SJCRH30 (cell line): ENCODE results near the gene ADARB2. TPM values are rescaled to one million over a fixed set of nuclear protein-coding genes. Genes with fewer than 3 reads are reported as not detected.

Experiments
- DNase-seq, 2 experiments: peaks; one replicate each; pipeline ENCODE4 v3.0.0-alpha.2; 2015 to 2020
- H3K27ac ChIP-seq: fragments of 250-450 bp; sonication (Bioruptor Pico); 2 replicates; pipeline ENCODE4 v1.5.1; 2020; ENCODE audit warnings: mild to moderate bottlenecking, moderate library complexity
- H3K27me3 ChIP-seq: fragments of 250-450 bp; sonication (Bioruptor Pico); 2 replicates; pipeline ENCODE4 v1.5.1; 2020; ENCODE audit warnings: mild to moderate bottlenecking, moderate library complexity
- H3K36me3 ChIP-seq: fragments of 250-450 bp; sonication (Bioruptor Pico); 2 replicates; pipeline ENCODE4 v1.5.1; 2020; ENCODE audit warnings: mild to moderate bottlenecking, moderate library complexity
- H3K4me1 ChIP-seq: fragments of 250-450 bp; sonication (Bioruptor Pico); 2 replicates; pipeline ENCODE4 v1.5.1; 2020; ENCODE audit warnings: mild to moderate bottlenecking, moderate library complexity
- H3K4me3 ChIP-seq: fragments of 250-450 bp; sonication (Bioruptor Pico); 2 replicates; pipeline ENCODE4 v1.5.1; 2020; ENCODE audit warnings: mild to moderate bottlenecking, moderate library complexity
- H3K9me3 ChIP-seq: fragments of 250-450 bp; sonication (Bioruptor Pico); replicated peaks from 2 replicates; pipeline ENCODE4 v1.5.1; 2020; ENCODE audit warnings: mild to moderate bottlenecking, moderate library complexity
- total RNA-seq: library from RNA; depleted of rRNA; stranded (reverse); fragments of >200 nt; shearing (Covaris generic); gene quantifications from 2 replicates; pipeline ENCODE4 v1.2.3, GENCODE V29; 2014

Gene ADARB2
- total RNA-seq, 1 experiment from 2014 or later, result not detected

DNA sequence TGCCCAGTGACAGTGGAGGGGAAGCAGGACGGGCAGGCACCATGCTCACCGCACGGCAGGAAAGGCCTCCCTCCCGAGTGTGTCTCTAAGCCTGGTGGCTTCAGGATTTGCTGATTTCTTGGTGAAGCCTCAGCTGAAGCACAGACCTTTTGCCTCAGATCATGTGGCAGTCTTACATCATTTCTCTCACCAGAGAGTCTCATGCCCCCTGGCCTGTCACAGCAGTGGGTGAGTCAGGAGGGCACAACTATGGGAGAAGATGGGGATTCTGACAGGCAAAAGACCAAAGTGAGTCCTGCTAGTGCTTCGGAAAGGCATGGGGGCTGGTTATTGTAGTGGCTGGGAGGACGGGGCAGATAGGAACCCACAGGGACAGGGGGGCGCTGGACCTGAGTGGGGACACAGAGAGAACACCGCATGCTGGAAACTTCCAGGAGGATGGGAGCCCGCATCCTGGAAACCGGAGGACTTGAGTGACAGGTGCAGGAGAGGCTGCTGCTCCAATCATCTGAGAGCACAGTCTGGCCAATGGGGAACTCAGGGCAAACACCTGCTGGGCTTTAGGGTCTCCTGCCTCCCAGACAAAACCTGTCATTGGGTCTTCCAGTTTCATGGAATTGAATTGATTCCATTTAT lies 166.8 kb downstream of the ADARB2 start:
- no peak for DNase-seq
- Histone ChIP-seq H3K36me3 (no peaks in the 10 kb centered on the region), H3K27me3 (no peaks in the 10 kb centered on the region), H3K27ac (no peak overlapping the region), H3K4me3 (no peak overlapping the region), H3K9me3 (no peaks in the 10 kb centered on the region), H3K4me1 (no peaks in the 10 kb centered on the region)

- DNase-seq, result no peak
- Histone ChIP-seq H3K27me3 (no peaks in the 10 kb centered on the region), H3K36me3 (no peaks in the 10 kb centered on the region), H3K4me1 (no peaks in the 10 kb centered on the region), H3K4me3 (no peak overlapping the region), H3K9me3 (no peaks in the 10 kb centered on the region), H3K27ac (no peak overlapping the region)
Measured at GRCh38 chr10:1569208-1569607, 168.1 kb downstream of the ADARB2 start.

DNA sequence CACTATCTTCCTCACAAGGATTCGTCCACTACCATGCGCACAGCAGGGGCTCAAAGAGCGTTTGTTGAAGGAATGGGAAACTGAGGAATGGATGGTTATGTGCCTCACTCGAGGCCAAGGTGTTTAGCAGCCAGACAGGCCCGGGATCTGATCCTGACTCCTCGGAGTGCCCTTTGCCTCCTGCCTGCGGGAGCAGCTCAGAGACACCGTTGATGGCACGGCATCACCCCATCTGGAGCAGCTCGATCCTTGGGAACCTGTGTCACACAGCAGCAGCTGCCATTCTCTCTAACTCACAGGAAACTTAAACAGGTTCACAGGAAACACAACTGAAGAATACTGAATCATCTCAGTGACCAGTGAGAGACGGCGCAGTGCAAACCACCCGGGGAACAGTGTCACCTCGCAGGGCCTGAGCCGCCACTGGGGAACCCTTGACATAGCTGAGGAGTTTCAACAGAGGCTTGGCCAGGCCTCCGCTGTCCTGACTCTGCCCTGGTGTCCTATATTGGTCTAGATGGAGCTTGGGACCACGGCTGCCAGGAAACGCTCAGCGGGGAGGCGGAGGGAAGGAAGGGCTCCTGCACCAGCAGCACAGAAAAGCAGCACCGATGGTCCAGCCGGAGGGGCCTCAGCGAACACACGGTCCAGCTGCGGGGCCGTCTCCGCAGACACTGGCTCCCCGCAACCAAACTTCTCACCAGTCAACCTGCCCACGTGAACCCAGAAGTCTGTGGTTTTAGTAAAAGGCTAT lies 169.4 kb downstream of the ADARB2 start:
- no peaks in the 10 kb centered on the region for H3K27me3 ChIP-seq
- no peaks in the 10 kb centered on the region for H3K4me1 ChIP-seq
- no peak for DNase-seq
- H3K4me3 ChIP-seq, result no peak overlapping the region
- no peak overlapping the region for H3K27ac ChIP-seq
- H3K36me3 ChIP-seq, result no peaks in the 10 kb centered on the region
- no peaks in the 10 kb centered on the region for H3K9me3 ChIP-seq

DNA sequence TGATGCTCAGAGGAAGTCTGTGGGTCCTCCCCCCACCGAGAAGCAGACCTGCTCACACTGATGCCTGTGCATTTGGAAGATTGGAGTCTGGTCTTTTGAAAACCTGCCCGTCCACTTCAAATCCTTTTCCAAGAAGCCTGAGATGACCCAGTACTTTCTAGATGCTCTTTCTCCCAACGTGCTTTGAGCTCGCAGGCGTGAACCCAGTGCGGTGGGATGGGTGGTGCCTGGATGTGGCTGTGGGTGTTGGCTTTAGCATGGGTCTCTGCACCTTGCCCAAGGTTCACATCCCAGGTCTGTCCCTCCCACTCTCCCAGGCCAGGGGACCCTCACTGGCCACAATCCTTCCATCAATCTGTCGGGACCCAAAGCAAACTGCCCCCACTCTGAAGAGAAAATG lies 170.2 kb downstream of the ADARB2 start:
- no peak overlapping the region for H3K4me3 ChIP-seq
- H3K9me3 ChIP-seq, result no peaks in the 10 kb centered on the region
- DNase-seq, result no peak
- H3K4me1 ChIP-seq, result no peaks in the 10 kb centered on the region
- no peaks in the 10 kb centered on the region for H3K36me3 ChIP-seq
- H3K27ac ChIP-seq, result no peak overlapping the region
- H3K27me3 ChIP-seq, result no peaks in the 10 kb centered on the region

GRCh38 chr10:1564791-1565190 lies 172.5 kb downstream of the ADARB2 start:
- H3K27me3 ChIP-seq, result no peaks in the 10 kb centered on the region
- DNase-seq, result no peak
- H3K9me3 ChIP-seq, result no peaks in the 10 kb centered on the region
- H3K4me3 ChIP-seq, result no peak overlapping the region
- H3K36me3 ChIP-seq, result no peaks in the 10 kb centered on the region
- no peak overlapping the region for H3K27ac ChIP-seq
- no peaks in the 10 kb centered on the region for H3K4me1 ChIP-seq

GRCh38 chr10:1563028-1563427 lies 174.3 kb downstream of the ADARB2 start:
- no peak for DNase-seq
- Histone ChIP-seq H3K27ac (no peak overlapping the region), H3K27me3 (no peaks in the 10 kb centered on the region), H3K9me3 (no peaks in the 10 kb centered on the region), H3K4me3 (no peak overlapping the region), H3K36me3 (no peaks in the 10 kb centered on the region), H3K4me1 (no peaks in the 10 kb centered on the region)

DNA sequence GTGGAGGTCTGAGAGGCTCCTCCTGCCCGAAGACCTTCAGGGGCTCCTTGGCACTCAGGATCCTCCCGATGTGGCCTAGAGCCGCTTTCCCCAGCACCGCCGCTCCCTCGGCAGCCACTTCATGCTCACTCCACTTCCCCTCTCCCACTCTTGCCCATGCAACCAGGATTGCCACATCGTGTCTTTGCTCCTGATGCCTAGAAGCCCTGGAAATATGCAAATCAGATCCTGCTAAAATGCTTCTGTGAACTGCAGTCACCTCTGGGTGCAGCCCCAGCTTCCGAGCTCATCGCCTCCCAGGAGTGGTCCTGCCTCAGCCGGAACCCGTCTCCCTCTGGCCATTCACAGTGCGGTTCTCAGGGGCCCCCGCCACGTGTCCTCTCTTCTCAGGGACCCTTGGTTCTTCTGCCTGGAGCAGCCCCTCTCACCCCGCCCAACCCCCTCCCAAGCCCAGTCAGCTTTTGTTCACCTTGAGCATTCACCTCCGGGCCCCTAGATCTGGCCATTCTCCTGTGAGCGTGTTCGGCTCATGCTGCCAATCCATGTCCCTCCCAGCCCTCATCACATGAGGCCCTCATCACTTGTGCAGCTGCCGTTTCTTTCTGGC lies 175.5 kb downstream of the ADARB2 start:
- Histone ChIP-seq H3K27me3 (no peaks in the 10 kb centered on the region), H3K4me3 (no peak overlapping the region), H3K9me3 (no peaks in the 10 kb centered on the region), H3K27ac (no peak overlapping the region), H3K36me3 (no peaks in the 10 kb centered on the region), H3K4me1 (no peaks in the 10 kb centered on the region)
- DNase-seq, result no peak

DNA sequence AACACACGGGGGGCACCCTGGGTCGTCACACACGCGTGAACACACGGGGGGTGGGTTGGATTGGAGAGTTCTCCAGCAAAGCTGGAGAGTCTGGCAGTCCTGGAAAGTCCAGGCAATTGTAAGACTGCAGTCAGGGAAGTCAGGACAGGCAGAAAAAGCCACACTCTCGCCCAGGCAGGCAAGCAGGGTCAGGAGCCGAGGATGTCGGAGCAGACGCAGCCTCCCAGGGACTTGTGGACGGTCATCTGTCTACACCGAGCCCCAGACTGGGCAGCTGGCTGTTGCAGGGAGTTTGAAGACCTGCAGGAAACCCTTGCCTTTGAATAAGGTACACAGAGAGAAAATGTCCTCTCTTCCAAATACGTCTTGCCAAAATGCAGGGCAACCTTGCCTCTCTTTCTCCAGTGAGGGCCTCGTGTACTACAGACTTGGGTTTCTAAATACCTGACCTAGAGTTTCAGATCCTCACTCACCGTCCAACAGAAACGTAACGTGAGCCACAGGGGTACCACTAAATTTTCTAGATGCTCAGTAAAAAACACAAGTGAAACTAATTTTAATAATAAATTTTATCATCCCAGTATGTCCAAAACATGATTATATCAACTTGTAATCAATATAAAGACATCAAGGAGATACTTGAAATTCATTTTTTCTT lies 176.7 kb downstream of the ADARB2 start:
- no peaks in the 10 kb centered on the region for H3K4me1 ChIP-seq
- no peak overlapping the region for H3K4me3 ChIP-seq
- H3K9me3 ChIP-seq, result no peaks in the 10 kb centered on the region
- H3K36me3 ChIP-seq, result no peaks in the 10 kb centered on the region
- no peak for DNase-seq
- H3K27ac ChIP-seq, result no peak overlapping the region
- H3K27me3 ChIP-seq, result no peaks in the 10 kb centered on the region

GRCh38 chr10:1559761-1560160 lies 177.6 kb downstream of the ADARB2 start:
- H3K27ac ChIP-seq, result no peak overlapping the region
- H3K27me3 ChIP-seq, result no peaks in the 10 kb centered on the region
- H3K36me3 ChIP-seq, result no peaks in the 10 kb centered on the region
- H3K4me3 ChIP-seq, result no peak overlapping the region
- no peak for DNase-seq
- H3K9me3 ChIP-seq, result no peaks in the 10 kb centered on the region
- H3K4me1 ChIP-seq, result no peaks in the 10 kb centered on the region

GRCh38 chr10:1559311-1559710 lies 178.0 kb downstream of the ADARB2 start:
- Histone ChIP-seq H3K9me3 (no peaks in the 10 kb centered on the region), H3K27me3 (no peaks in the 10 kb centered on the region), H3K4me3 (no peak overlapping the region), H3K27ac (no peak overlapping the region), H3K4me1 (no peaks in the 10 kb centered on the region), H3K36me3 (no peaks in the 10 kb centered on the region)
- DNase-seq, result no peak

DNA sequence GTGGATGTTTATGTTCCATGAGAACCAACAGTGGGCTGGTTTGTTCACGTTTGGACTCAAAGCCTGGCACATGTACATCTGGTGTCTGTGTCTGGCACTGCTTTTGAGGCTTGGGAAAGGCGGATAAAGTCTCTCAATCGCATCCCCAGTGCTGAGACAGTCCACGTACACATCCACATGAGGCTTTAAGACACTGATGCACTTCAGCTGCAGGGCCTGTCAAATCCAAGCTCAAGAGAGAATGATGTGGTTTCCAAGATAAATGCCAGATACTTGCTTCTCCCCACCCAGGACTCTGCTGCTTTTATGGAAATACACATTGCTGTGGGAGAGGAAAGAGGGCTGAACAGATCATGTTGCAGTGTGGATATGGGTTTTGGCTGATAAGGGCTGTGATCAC lies 178.4 kb downstream of the ADARB2 start:
- Histone ChIP-seq H3K9me3 (no peaks in the 10 kb centered on the region), H3K27ac (no peak overlapping the region), H3K36me3 (no peaks in the 10 kb centered on the region), H3K4me3 (no peak overlapping the region), H3K4me1 (no peaks in the 10 kb centered on the region), H3K27me3 (no peaks in the 10 kb centered on the region)
- DNase-seq, result no peak

- Histone ChIP-seq H3K36me3 (no peaks in the 10 kb centered on the region), H3K27ac (no peak overlapping the region), H3K4me3 (no peak overlapping the region), H3K9me3 (no peaks in the 10 kb centered on the region), H3K4me1 (no peaks in the 10 kb centered on the region), H3K27me3 (no peaks in the 10 kb centered on the region)
- no peak for DNase-seq
Measured at GRCh38 chr10:1557081-1557480, 180.2 kb downstream of the ADARB2 start.

GRCh38 chr10:1556496-1556895 lies 180.8 kb downstream of the ADARB2 start:
- Histone ChIP-seq H3K27ac (no peak overlapping the region), H3K9me3 (no peaks in the 10 kb centered on the region), H3K36me3 (no peaks in the 10 kb centered on the region), H3K4me1 (no peaks in the 10 kb centered on the region), H3K27me3 (no peaks in the 10 kb centered on the region), H3K4me3 (no peak overlapping the region)
- no peak for DNase-seq

- Histone ChIP-seq H3K4me1 (no peaks in the 10 kb centered on the region), H3K4me3 (no peak overlapping the region), H3K27me3 (no peaks in the 10 kb centered on the region), H3K27ac (no peak overlapping the region), H3K36me3 (no peaks in the 10 kb centered on the region), H3K9me3 (no peaks in the 10 kb centered on the region)
- DNase-seq, result no peak
Measured at GRCh38 chr10:1553951-1554350, 183.4 kb downstream of the ADARB2 start.
